Heart left ventricle (tissue), 13 donors: ENCODE data around the gene BCL2A1.

Experiments
- POLR2A ChIP-seq, 2 donors: fragments of 450-650 bp; IDR thresholded peaks; one replicate each; pipeline ENCODE4 v1.6.1; 2017; ENCODE audit warnings: antibody characterized with exemption in 2 of 2, mild to moderate bottlenecking in 2 of 2, moderate library complexity in 2 of 2
- TF ChIP-seq, protein P1 (sequence below), 12 donors: fragments of 200-600 bp; sonication (generic) in 4 of 12; IDR thresholded peaks; one replicate each; pipeline versions ENCODE4 v1.5.0 to v1.8.0; 2018 to 2022; ENCODE audit warnings: antibody characterized with exemption in 12 of 12, mild to moderate bottlenecking in 5 of 12
- donor health status: ischemic (EF 13 %, LVEDD 7.1; RV severe dilation, severe dysfunction).
- donor health status: DM: no; HTN: yes; CAD: no.
- donor health status: DM: no; HTN: no; CAD: no.
- donor health status: ischemic (EF 25% LVEDD 6.9; RV normal size, moderate dysfunction).
- donor health status: ischemic (EF 25% LVEDD 5.7; RV mildly dilated, moderate dysfunction).
- donor health status: ischemic (EF 35%, LVEDD 5.7; RV mildly dilated, moderate dysfunction).
- donor health status: nonischemic (EF 11% LVEDD 7.7; RV severe dilation, severe dysfunction).
- donor health status: DM: yes; HTN: yes; CAD: no.
- donor health status: PGD.
- donor health status: ischemic (EF 29% LVEDD 5.4; RV normal size, mild dysfunction).
- donor health status: nonischemic (EF 23%, LVEDD 6.1; RV moderate dilation, normal function).

DNA sequence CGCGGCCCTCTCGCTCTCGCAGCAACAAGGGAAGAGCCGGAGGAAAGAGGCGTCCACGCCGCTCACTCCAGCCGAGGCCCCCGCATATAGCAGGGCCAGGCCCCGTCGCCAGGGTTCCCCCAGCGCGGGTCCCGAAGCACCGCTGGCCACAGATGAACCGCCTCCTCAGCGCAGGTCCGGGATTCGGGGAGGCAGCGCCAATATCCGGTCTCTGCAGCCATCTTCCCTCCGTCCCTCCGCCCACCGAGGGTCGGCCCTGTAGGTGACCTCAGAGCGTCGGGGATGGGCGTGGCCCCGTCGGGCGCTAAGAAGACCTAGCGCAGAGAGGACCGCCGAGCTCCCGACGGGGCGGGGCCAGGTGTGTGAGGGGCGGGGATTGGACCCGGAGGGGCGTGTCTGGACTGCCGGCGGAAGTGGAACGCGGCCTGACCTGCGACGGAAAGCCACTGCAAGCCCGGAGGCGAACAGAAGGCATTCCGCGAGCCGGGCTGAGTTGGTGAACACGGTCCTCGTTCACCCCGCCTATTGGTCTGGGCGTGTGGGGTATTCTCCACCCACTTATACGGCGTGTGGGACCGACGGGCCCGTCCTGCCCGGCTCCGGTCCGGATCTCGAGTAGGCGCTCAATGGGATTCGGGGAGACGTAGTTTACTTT lies 47.4 kb downstream of the BCL2A1 start:
- TF ChIP-seq POLR2A (IDR thresholded peaks at IDR 0.05) = peak; percentile 35 to 68
- TF ChIP-seq, protein P1, sequence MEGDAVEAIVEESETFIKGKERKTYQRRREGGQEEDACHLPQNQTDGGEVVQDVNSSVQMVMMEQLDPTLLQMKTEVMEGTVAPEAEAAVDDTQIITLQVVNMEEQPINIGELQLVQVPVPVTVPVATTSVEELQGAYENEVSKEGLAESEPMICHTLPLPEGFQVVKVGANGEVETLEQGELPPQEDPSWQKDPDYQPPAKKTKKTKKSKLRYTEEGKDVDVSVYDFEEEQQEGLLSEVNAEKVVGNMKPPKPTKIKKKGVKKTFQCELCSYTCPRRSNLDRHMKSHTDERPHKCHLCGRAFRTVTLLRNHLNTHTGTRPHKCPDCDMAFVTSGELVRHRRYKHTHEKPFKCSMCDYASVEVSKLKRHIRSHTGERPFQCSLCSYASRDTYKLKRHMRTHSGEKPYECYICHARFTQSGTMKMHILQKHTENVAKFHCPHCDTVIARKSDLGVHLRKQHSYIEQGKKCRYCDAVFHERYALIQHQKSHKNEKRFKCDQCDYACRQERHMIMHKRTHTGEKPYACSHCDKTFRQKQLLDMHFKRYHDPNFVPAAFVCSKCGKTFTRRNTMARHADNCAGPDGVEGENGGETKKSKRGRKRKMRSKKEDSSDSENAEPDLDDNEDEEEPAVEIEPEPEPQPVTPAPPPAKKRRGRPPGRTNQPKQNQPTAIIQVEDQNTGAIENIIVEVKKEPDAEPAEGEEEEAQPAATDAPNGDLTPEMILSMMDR (IDR thresholded peaks at IDR 0.05) = no peak
